Peyer's patch (tissue), 4 donors: ENCODE results near the gene SPATA2L.

ENCODE experiments used
- POLR2A ChIP-seq, 2 donors: fragments of 450-650 bp; IDR thresholded peaks; one replicate each; pipeline ENCODE4 v1.5.1; 2017; ENCODE audit warnings: antibody characterized with exemption in 2 of 2, mild to moderate bottlenecking in 2 of 2, moderate library complexity in 2 of 2
- TF ChIP-seq, protein P1 (sequence below), 6 experiments: fragments of 450-650 bp in 4 of 6; fragments of 200-600 bp in 2 of 6; sonication (generic) in 1 of 6; IDR thresholded peaks; one replicate each; pipeline ENCODE4 v1.5.1; 2017 to 2019; ENCODE audit warnings: antibody characterized with exemption in 6 of 6, mild to moderate bottlenecking in 3 of 6, moderate library complexity in 1 of 6

DNA sequence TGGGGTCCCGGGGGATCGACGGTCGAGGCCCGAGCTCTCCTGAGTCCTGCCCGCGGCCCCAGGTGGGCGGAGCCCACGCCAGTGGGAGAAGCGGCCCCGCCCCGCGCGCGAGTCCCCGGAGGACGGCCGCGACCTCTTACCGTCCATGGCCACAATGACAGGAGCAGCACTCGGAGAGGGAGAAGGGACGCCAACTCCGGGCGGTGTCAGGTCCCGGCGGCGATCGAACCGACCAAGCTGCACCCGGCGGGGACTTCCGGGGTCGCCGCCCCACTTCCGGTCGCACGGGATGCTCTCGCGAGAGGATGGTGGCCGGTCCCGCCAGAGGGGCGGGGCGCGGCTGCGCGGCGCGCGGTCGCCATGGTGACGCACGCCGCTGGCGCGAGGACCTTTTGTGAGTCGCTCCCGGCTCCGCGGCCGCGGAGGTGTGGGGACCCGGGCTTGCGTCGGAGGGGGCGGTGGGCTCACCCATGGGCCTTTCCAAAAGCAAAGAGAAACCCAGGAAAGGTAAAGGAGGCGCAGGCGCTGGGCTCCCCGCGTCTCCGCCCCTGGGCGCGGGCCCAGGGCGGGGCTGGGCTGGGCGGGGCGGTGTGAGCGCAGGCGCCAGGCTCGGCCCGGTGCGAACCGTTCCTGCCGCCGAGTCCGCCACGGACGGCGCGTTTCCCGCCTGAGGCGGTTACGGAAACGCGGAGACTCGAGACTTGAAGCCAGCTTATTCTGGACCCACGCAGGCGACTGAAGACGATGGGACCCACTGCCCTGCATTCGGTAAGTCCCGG is 43.9 kb downstream of the SPATA2L start, which contains the start of the genes CHMP1A and SPATA33:
- peak; percentile 74 to 79 for TF ChIP-seq POLR2A (IDR thresholded peaks at IDR 0.05)
- TF ChIP-seq, protein P1, sequence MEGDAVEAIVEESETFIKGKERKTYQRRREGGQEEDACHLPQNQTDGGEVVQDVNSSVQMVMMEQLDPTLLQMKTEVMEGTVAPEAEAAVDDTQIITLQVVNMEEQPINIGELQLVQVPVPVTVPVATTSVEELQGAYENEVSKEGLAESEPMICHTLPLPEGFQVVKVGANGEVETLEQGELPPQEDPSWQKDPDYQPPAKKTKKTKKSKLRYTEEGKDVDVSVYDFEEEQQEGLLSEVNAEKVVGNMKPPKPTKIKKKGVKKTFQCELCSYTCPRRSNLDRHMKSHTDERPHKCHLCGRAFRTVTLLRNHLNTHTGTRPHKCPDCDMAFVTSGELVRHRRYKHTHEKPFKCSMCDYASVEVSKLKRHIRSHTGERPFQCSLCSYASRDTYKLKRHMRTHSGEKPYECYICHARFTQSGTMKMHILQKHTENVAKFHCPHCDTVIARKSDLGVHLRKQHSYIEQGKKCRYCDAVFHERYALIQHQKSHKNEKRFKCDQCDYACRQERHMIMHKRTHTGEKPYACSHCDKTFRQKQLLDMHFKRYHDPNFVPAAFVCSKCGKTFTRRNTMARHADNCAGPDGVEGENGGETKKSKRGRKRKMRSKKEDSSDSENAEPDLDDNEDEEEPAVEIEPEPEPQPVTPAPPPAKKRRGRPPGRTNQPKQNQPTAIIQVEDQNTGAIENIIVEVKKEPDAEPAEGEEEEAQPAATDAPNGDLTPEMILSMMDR (IDR thresholded peaks at IDR 0.05), result no peak
